Trophoblast cell (in vitro differentiated cells and primary cell): Measurements from ENCODE around the gene GP5.
A peak's percentile ranks its signal among the peaks of the same experiment; 100 is the strongest.

Experiments used
- DNase-seq, 2 donors: peaks; one replicate each; pipeline ENCODE4 v3.0.0-alpha.2; 2016
- H2AFZ ChIP-seq: 2 replicates; pipeline ENCODE4 v1.6.1; 2013; ENCODE audit warnings: low read length, moderate library complexity, mild to moderate bottlenecking; ENCODE audit not compliant: insufficient read depth, poor library complexity
- H2AK5ac ChIP-seq: 2 replicates; pipeline ENCODE4 v1.6.1; 2013; ENCODE audit warnings: mild to moderate bottlenecking, low read length
- H2BK120ac ChIP-seq: 2 replicates; pipeline ENCODE4 v1.6.1; 2013; ENCODE audit warnings: low read length, mild to moderate bottlenecking, moderate library complexity; ENCODE audit not compliant: insufficient read depth, poor library complexity
- H2BK12ac ChIP-seq: 2 replicates; pipeline ENCODE4 v1.6.1; 2013; ENCODE audit warnings: mild to moderate bottlenecking, low read length, moderate library complexity
- H2BK5ac ChIP-seq: 2 replicates; pipeline ENCODE4 v1.6.1; 2013; ENCODE audit warnings: low read length, low read depth, moderate library complexity, mild to moderate bottlenecking; ENCODE audit not compliant: poor library complexity
- H3K14ac ChIP-seq: 2 replicates; pipeline ENCODE4 v1.6.1; 2013; ENCODE audit warnings: mild to moderate bottlenecking, low read length
- H3K18ac ChIP-seq: 2 replicates; pipeline ENCODE4 v1.6.1; 2013; ENCODE audit warnings: mild to moderate bottlenecking, low read length
- H3K23ac ChIP-seq: 2 replicates; pipeline ENCODE4 v1.6.1; 2013; ENCODE audit warnings: low read length
- H3K27ac ChIP-seq: 2 replicates; pipeline ENCODE4 v1.5.1; 2013; ENCODE audit warnings: low read depth, mild to moderate bottlenecking, inconsistent platforms, low read length, moderate library complexity
- H3K27me3 ChIP-seq: 2 replicates; pipeline ENCODE4 v1.6.1; 2013; ENCODE audit warnings: inconsistent platforms, mild to moderate bottlenecking, low read length, moderate library complexity; ENCODE audit not compliant: insufficient read depth
- H3K36me3 ChIP-seq, 2 experiments: 1 replicate in 1 of 2; 2 replicates in 1 of 2; pipeline ENCODE4 v1.6.1; 2013; ENCODE audit warnings: low read length in 2 of 2, mild to moderate bottlenecking in 2 of 2, moderate library complexity in 1 of 2; ENCODE audit not compliant: insufficient read depth in 2 of 2, control insufficient read depth in 1 of 2
- H3K4ac ChIP-seq: 2 replicates; pipeline ENCODE4 v1.6.1; 2013; ENCODE audit warnings: low read depth, mild to moderate bottlenecking, low read length, moderate library complexity
- H3K4me1 ChIP-seq, 2 experiments: 1 replicate in 1 of 2; 2 replicates in 1 of 2; pipeline ENCODE4 v1.6.1; 2013; ENCODE audit warnings: low read length in 2 of 2, mild to moderate bottlenecking in 2 of 2, moderate library complexity in 1 of 2; ENCODE audit not compliant: insufficient read depth in 2 of 2, control insufficient read depth in 1 of 2
- H3K4me2 ChIP-seq: 2 replicates; pipeline ENCODE4 v1.6.1; 2013; ENCODE audit warnings: inconsistent platforms, mild to moderate bottlenecking, low read length, moderate library complexity
- H3K4me3 ChIP-seq: 2 replicates; pipeline ENCODE4 v1.5.1; 2013; ENCODE audit warnings: mild to moderate bottlenecking, low read depth, low read length, inconsistent platforms
- H3K79me1 ChIP-seq: one replicate; pipeline ENCODE4 v1.6.1; 2013; ENCODE audit warnings: low read length
- H3K79me2 ChIP-seq: 2 replicates; pipeline ENCODE4 v1.6.1; 2013; ENCODE audit warnings: low read length, mild to moderate bottlenecking; ENCODE audit not compliant: control insufficient read depth, insufficient read depth, poor library complexity
- H3K9ac ChIP-seq: 2 replicates; pipeline ENCODE4 v1.6.1; 2013; ENCODE audit warnings: mild to moderate bottlenecking, low read length
- H3K9me3 ChIP-seq: 2 replicates; pipeline ENCODE4 v1.6.1; 2013; ENCODE audit warnings: low read depth, mild to moderate bottlenecking, control low read depth, inconsistent platforms, low read length; ENCODE audit not compliant: insufficient read depth
- H4K12ac ChIP-seq: 2 replicates; pipeline ENCODE4 v1.6.1; 2013; ENCODE audit warnings: low read depth, mild to moderate bottlenecking, low read length, moderate library complexity
- H4K8ac ChIP-seq: 2 replicates; pipeline ENCODE4 v1.6.1; 2013; ENCODE audit warnings: low read depth, mild to moderate bottlenecking, low read length, moderate library complexity
- H4K91ac ChIP-seq: one replicate; pipeline ENCODE4 v1.6.1; 2013; ENCODE audit warnings: low read depth, mild to moderate bottlenecking, low read length, moderate library complexity
- WGBS: extraction: QIAGEN DNeasy Blood & Tissue Kit; methylation state at CpG from one replicate; pipeline ENCODE4 v1.1.7; 2013; ENCODE audit warnings: missing lambda C conversion rate; ENCODE audit not compliant: insufficient read length, insufficient coverage; ENCODE audit errors: extremely low coverage; 5-methylcytosine and 5-hydroxymethylcytosine counted together

The GP5 gene

GRCh38 chr3:194373028-194373427 lies 26.0 kb downstream of the GP5 start:
- H3K9me3 ChIP-seq: no peaks in the 10 kb centered on the region
- peaks cover 0 to 2% of the 10 kb centered on the region in 2 experiments for H3K4me1 ChIP-seq
- H3K4me2 ChIP-seq: no peak overlapping the region
- H3K9ac ChIP-seq: no peak overlapping the region
- H2BK120ac ChIP-seq: no peak overlapping the region
- H3K4ac ChIP-seq: no peak overlapping the region
- no peak overlapping the region for H3K4me3 ChIP-seq
- H3K36me3 ChIP-seq: no peaks in the 10 kb centered on the region
- H4K91ac ChIP-seq: no peak overlapping the region
- WGBS: no CpG with 5 or more reads among the region's 14 CpGs
- H3K23ac ChIP-seq: no peak overlapping the region
- no peak overlapping the region for H2BK12ac ChIP-seq
- no peak overlapping the region for H3K27ac ChIP-seq
- H3K14ac ChIP-seq: no peak overlapping the region
- DNase-seq: no peak
- no peaks in the 10 kb centered on the region for H3K79me2 ChIP-seq
- H3K79me1 ChIP-seq: no peaks in the 10 kb centered on the region
- H2AK5ac ChIP-seq: no peak overlapping the region
- no peak overlapping the region for H3K18ac ChIP-seq
- H4K12ac ChIP-seq: no peak overlapping the region
- no peak overlapping the region for H4K8ac ChIP-seq
- H2BK5ac ChIP-seq: no peak overlapping the region
- H2AFZ ChIP-seq: no peak overlapping the region
- H3K27me3 ChIP-seq: no peaks in the 10 kb centered on the region

GRCh38 chr3:194370753-194371152 lies 28.3 kb downstream of the GP5 start:
- Histone ChIP-seq H3K4me2 (no peak overlapping the region), H2AFZ (no peak overlapping the region), H3K23ac (no peak overlapping the region), H3K18ac (no peak overlapping the region), H3K79me1 (no peaks in the 10 kb centered on the region), H4K8ac (no peak overlapping the region), H3K4me3 (no peak overlapping the region), H3K36me3 (no peaks in the 10 kb centered on the region), H3K27me3 (no peaks in the 10 kb centered on the region), H2BK12ac (no peak overlapping the region), H3K27ac (no peak overlapping the region), H2BK120ac (no peak overlapping the region), H3K9ac (no peak overlapping the region), H3K4ac (no peak overlapping the region), H3K14ac (no peak overlapping the region), H2AK5ac (no peak overlapping the region), H4K91ac (no peak overlapping the region), H3K9me3 (no peaks in the 10 kb centered on the region), H3K4me1 (peaks cover 0 to 3% of the 10 kb centered on the region in 2 experiments), H4K12ac (no peak overlapping the region), H3K79me2 (no peaks in the 10 kb centered on the region), H2BK5ac (no peak overlapping the region)
- peak; percentile 14 to 50 for DNase-seq
- 100% methylated on average over 3 of the region's 10 CpGs for WGBS

- Histone ChIP-seq H3K4ac (no peak within 1 kb of the TSS), H3K4me1 (peaks cover 2 to 11% of the 10 kb centered on the region in 2 experiments), H3K79me1 (no peaks in the 10 kb centered on the region), H3K27ac (no peak within 1 kb of the TSS), H3K9ac (no peak within 1 kb of the TSS), H2BK120ac (no peak within 1 kb of the TSS), H4K91ac (no peak within 1 kb of the TSS), H3K18ac (no peak within 1 kb of the TSS), H3K14ac (no peak within 1 kb of the TSS), H4K12ac (no peak within 1 kb of the TSS), H3K4me2 (no peak within 1 kb of the TSS), H2BK12ac (no peak within 1 kb of the TSS), H3K23ac (no peak within 1 kb of the TSS), H3K36me3 (no peaks in the 10 kb centered on the region), H4K8ac (no peak within 1 kb of the TSS), H3K4me3 (no peak within 1 kb of the TSS), H3K27me3 (no peaks in the 10 kb centered on the region), H2AK5ac (no peak within 1 kb of the TSS), H2BK5ac (no peak within 1 kb of the TSS), H2AFZ (no peak within 1 kb of the TSS), H3K9me3 (no peaks in the 10 kb centered on the region), H3K79me2 (no peaks in the 10 kb centered on the region)
- DNase-seq: peak; percentile 81 to 85
- no CpG with 5 or more reads among the region's 21 CpGs for WGBS
Measured at GRCh38 chr3:194369522-194370279, 29.4 kb downstream of the GP5 start, which contains the start of gene LRRC15. LRRC15 (minus strand) TSS chr3:194369743; CDS start chr3:194361043, 8,700 bp downstream.

GRCh38 chr3:194368918-194369317 lies 30.1 kb downstream of the GP5 start:
- H3K4me1 ChIP-seq: peaks cover 3 to 14% of the 10 kb centered on the region in 2 experiments
- H2AFZ ChIP-seq: no peak overlapping the region
- H3K36me3 ChIP-seq: no peaks in the 10 kb centered on the region
- no peak overlapping the region for H3K23ac ChIP-seq
- no peak overlapping the region for H3K18ac ChIP-seq
- no peaks in the 10 kb centered on the region for H3K79me1 ChIP-seq
- no peak overlapping the region for H2BK120ac ChIP-seq
- no peak overlapping the region for H2BK5ac ChIP-seq
- no peak overlapping the region for H2BK12ac ChIP-seq
- no peaks in the 10 kb centered on the region for H3K27me3 ChIP-seq
- no peak overlapping the region for H4K12ac ChIP-seq
- no peak overlapping the region for H3K27ac ChIP-seq
- no peak overlapping the region for H2AK5ac ChIP-seq
- no peak overlapping the region for H3K4me2 ChIP-seq
- H3K4ac ChIP-seq: no peak overlapping the region
- no peak for DNase-seq
- no peak overlapping the region for H4K91ac ChIP-seq
- whole genome bisulfite sequencing: no CpG with 5 or more reads among the region's 6 CpGs
- H3K79me2 ChIP-seq: no peaks in the 10 kb centered on the region
- no peaks in the 10 kb centered on the region for H3K9me3 ChIP-seq
- no peak overlapping the region for H3K9ac ChIP-seq
- H4K8ac ChIP-seq: no peak overlapping the region
- no peak overlapping the region for H3K14ac ChIP-seq
- H3K4me3 ChIP-seq: no peak overlapping the region
